SK-N-MC (cell line): Measurements from ENCODE around the gene RLBP1.

Experiments used
- DNase-seq: peaks from one replicate; pipeline ENCODE4 v3.0.0-alpha.2; 2011; ENCODE audit warnings: low read depth, low spot score
- H3K27ac ChIP-seq: fragments of 200-600 bp; sonication (generic); 2 replicates; pipeline ENCODE4 v1.5.1; 2016; ENCODE audit warnings: mixed run types
- H3K36me3 ChIP-seq: fragments of 200-600 bp; sonication (generic); 2 replicates; pipeline ENCODE4 v1.6.1; 2017; ENCODE audit warnings: antibody characterized with exemption, low read length, mixed read lengths; ENCODE audit not compliant: insufficient read depth
- H3K4me3 ChIP-seq: fragments of 200-600 bp; sonication (generic); 2 replicates; pipeline ENCODE4 v1.5.1; 2016
- H3K9ac ChIP-seq: fragments of 200-600 bp; sonication (generic); 2 replicates; pipeline ENCODE4 v1.8.0; 2017; ENCODE audit warnings: mixed run types, mixed read lengths; ENCODE audit not compliant: insufficient read length
- H3K9me3 ChIP-seq: fragments of 200-600 bp; sonication (generic); 2 replicates; pipeline ENCODE4 v1.6.1; 2017; ENCODE audit warnings: low read depth, mild to moderate bottlenecking, antibody characterized with exemption, low read length, moderate library complexity, mixed read lengths
- EZH2 ChIP-seq: fragments of 200-600 bp; sonication (generic); IDR thresholded peaks from one replicate; pipeline ENCODE4 v1.6.1; 2017; ENCODE audit warnings: antibody characterized with exemption
- FOXP2 ChIP-seq: optimal IDR thresholded peaks from 2 replicates; pipeline ENCODE3; 2011; ENCODE audit warnings: mild to moderate bottlenecking, moderate library complexity; ENCODE audit not compliant: insufficient read depth; ENCODE audit errors: extremely low read length, control extremely low read depth
- POLR2AphosphoS5 ChIP-seq: IDR thresholded peaks from 2 replicates; pipeline ENCODE4 v1.6.1; 2012; ENCODE audit warnings: mild to moderate bottlenecking, low read depth, low read length, borderline replicate concordance

RLBP1 gene

DNA sequence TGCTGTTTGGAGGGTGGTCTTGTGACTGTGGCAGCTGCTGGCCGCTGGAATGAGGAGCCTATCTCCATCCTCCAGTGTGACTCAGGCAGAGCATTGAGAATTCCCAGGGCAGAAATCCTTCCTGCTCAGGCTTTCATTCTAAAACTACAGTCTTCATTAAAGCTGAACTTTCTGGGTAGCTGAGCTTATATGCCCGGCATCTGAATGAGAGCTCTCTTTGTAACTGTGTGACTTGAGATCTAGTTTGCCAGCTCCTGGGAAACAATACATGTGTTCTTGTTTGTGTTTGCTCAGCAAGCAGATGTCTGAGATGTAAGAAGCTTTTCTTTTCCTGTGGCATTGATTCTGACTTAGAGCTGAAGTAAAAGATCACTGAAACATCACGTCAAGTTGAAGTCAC, 22.4 kb downstream of the RLBP1 start:
- no peak overlapping the region for H3K9ac ChIP-seq

DNA sequence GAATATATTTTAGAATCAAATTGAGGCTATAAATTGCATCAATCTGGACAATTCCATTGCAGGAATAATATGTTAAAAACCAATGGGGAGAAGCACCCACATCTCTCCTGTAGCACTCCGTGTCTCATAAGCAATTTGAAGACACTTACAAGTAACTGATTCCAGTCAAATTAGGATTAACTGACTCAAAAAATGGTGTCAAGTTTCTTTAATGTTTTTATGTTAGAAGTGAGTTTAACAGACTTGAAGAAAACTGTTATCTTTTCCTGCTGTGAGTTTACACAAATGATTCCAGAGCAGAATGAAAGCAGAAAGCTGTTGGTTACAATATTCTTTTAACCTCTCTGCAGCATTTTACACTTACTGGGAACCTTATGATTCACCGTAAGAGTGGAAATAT, 23.2 kb downstream of the RLBP1 start:
- Histone ChIP-seq H3K9ac (no peak overlapping the region), H3K36me3 (0 out of 2 replicates have a peak, but pooled peaks cover 2% of the 10 kb centered on the region), H3K27ac (peak overlapping the region; percentile 52; the same call in 1 of the 2 replicates), H3K9me3 (no peaks in the 10 kb centered on the region), H3K4me3 (no peak overlapping the region)
- no peak for DNase-seq
- TF ChIP-seq POLR2AphosphoS5, result no peak
- no peak for TF ChIP-seq FOXP2
- no peak for TF ChIP-seq EZH2

More for the DNA sequence above, 22.4 kb downstream of the RLBP1 start:
- no peak for DNase-seq
- TF ChIP-seq FOXP2 (no peak), EZH2 (no peak), POLR2AphosphoS5 (no peak)
- H3K27ac ChIP-seq, result peak overlapping the region; percentile 44
- no peak overlapping the region for H3K4me3 ChIP-seq
- no peaks in the 10 kb centered on the region for H3K9me3 ChIP-seq
- H3K36me3 ChIP-seq, result no peaks in the 10 kb centered on the region

DNA sequence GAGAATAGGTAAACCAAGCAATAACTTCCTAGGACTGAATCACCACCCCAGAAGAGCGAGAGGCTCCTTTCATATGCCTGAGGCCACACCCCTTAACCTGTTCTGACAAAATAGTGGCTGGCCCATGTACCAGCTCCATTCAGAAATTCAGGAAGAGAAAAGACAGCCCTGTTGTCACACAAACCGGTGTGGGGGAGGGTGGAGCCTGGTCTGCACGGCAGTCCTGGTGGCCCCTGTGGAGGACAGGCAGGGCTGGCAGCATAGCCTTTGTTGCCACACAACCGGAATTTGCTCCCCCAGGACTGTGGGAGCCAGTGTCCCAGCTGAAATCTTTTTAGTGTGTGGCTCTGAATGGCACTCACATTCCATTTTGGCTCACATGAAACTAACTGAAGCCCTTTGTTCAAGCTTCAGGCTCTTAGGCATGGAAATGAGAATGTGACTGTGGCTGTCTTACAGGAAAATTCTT, 23.8 kb downstream of the RLBP1 start:
- Histone ChIP-seq H3K4me3 (no peak overlapping the region), H3K9me3 (no peaks in the 10 kb centered on the region), H3K9ac (no peak overlapping the region), H3K27ac (peak overlapping the region; percentile 45; the same call in 1 of the 2 replicates), H3K36me3 (peaks cover 8% of the 10 kb centered on the region; the same call in 1 of the 2 replicates)
- no peak for TF ChIP-seq FOXP2
- TF ChIP-seq POLR2AphosphoS5, result no peak
- TF ChIP-seq EZH2, result no peak
- no peak for DNase-seq

DNA sequence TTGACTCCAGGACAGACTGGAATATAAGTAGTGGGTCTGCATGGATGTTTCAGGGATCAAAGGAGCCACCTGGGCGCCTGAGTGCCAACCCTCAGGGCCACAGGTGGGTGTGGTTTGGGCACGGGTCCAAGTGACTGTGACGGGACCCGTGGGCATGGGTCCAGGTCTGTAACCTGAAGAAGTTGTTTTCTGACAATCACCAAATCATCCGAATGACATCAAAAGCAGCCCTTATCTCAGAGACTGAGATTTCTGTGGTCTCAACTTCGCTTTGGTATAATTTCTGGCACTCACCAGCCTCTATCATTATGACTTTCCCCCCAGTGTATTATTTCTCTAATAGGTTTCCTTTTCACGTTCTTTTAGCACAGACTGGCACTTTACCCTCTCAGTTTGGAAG, 24.4 kb downstream of the RLBP1 start:
- Histone ChIP-seq H3K9me3 (no peaks in the 10 kb centered on the region), H3K9ac (no peak overlapping the region), H3K4me3 (no peak overlapping the region), H3K27ac (peak overlapping the region; percentile 68), H3K36me3 (peaks cover 8% of the 10 kb centered on the region; the same call in 1 of the 2 replicates)
- TF ChIP-seq POLR2AphosphoS5, result no peak
- no peak for TF ChIP-seq FOXP2
- TF ChIP-seq EZH2, result no peak
- DNase-seq, result no peak

DNA sequence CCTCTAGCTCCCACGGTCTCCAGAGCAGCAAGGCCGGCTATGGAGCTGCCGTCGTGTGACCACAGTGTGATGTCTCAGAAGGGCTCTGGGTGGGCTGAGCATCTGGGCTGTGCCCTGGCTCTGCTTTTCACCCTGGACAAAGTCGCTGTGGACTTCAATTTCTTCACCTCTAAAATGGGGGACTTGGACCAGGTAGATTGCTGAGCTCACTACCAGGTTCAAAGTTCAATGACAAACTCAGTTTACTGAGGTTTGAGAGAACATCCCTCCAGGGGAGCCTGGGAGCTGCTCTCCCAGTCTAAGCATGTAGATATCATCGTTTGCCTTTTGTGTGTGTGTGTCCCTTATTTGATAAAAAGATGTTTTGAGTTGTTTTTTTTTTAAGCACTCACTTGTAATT, 25.1 kb downstream of the RLBP1 start:
- H3K36me3 ChIP-seq, result peaks cover 8% of the 10 kb centered on the region; the same call in 1 of the 2 replicates
- peak overlapping the region; percentile 25 for H3K9ac ChIP-seq
- TF ChIP-seq POLR2AphosphoS5, result no peak
- no peak for TF ChIP-seq EZH2
- no peak for TF ChIP-seq FOXP2
- no peaks in the 10 kb centered on the region for H3K9me3 ChIP-seq
- H3K27ac ChIP-seq, result peak overlapping the region; percentile 68
- peak overlapping the region; percentile 21; the same call in 1 of the 2 replicates for H3K4me3 ChIP-seq
- DNase-seq, result no peak

DNA sequence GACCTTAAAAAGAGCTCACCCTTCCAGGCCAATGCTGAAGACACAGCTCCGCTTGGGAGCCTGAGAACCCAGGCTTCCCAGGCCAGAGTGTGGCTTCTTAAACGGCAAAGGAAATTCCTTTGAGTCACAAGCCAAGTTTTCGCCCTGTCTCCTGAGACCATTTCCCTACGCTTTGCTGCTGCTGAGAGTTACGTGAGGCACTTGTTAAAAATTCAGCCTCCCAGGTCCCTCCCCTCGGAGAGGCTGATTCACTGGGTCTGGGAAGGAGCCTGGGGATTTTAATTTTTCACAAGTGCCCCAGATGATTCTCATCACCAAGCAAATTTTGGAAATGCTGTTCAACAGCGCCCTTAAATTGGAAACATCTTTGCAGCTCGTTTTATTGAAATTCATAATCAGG, 25.5 kb downstream of the RLBP1 start:
- DNase-seq, result no peak
- TF ChIP-seq POLR2AphosphoS5 (no peak), FOXP2 (no peak), EZH2 (no peak)
- Histone ChIP-seq H3K9me3 (no peaks in the 10 kb centered on the region), H3K9ac (peak overlapping the region; percentile 25), H3K27ac (peak overlapping the region; percentile 68), H3K36me3 (peaks cover 8% of the 10 kb centered on the region; the same call in 1 of the 2 replicates), H3K4me3 (peak overlapping the region; percentile 21; the same call in 1 of the 2 replicates)

DNA sequence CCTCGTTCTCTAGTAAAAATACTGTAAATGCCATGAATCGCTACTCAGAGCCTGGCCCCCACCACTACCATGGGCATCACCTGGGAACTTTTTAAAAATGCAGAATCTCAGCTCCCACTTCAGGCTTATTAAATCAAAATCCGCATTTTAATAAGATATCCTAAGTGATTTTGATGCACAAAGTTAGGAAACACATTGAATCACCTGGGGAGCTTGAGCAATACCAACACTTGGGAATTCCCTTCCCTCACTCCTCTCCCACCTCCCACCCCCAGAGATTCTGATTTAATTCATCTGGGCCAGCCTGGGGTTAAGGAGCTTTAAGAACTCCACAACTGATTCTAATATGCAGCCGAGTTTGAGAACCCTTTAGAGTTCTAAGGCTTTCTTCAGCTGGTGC, 26.8 kb downstream of the RLBP1 start:
- Histone ChIP-seq H3K9ac (no peak overlapping the region), H3K4me3 (no peak overlapping the region), H3K9me3 (no peaks in the 10 kb centered on the region), H3K27ac (no peak overlapping the region), H3K36me3 (peaks cover 8% of the 10 kb centered on the region; the same call in 1 of the 2 replicates)
- no peak for DNase-seq
- TF ChIP-seq EZH2 (no peak), FOXP2 (no peak), POLR2AphosphoS5 (no peak)

DNA sequence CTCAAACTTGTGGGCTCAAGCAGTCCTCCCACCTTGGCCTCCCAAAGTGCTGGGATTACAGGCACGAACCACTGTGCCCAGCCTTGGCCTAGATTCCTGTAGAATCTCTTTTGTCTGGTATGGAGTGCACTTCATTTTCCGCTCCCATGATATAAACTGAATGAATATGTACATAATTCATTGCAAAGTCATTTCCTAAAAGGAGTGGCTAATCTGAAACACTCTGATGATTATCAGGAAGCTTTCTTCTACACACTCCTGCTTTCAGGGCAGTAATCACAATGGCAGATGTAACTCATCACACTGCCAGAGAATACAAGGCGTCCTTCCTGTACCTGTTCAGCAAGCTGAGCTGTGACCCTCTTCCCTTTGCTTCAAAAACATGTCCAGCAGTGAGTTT, 28.6 kb downstream of the RLBP1 start:
- no peak for DNase-seq
- no peaks in the 10 kb centered on the region for H3K9me3 ChIP-seq
- peaks cover 8% of the 10 kb centered on the region; the same call in 1 of the 2 replicates for H3K36me3 ChIP-seq
- no peak overlapping the region for H3K4me3 ChIP-seq
- no peak overlapping the region for H3K9ac ChIP-seq
- TF ChIP-seq EZH2, result no peak
- TF ChIP-seq POLR2AphosphoS5, result no peak
- no peak for TF ChIP-seq FOXP2
- no peak overlapping the region for H3K27ac ChIP-seq

DNA sequence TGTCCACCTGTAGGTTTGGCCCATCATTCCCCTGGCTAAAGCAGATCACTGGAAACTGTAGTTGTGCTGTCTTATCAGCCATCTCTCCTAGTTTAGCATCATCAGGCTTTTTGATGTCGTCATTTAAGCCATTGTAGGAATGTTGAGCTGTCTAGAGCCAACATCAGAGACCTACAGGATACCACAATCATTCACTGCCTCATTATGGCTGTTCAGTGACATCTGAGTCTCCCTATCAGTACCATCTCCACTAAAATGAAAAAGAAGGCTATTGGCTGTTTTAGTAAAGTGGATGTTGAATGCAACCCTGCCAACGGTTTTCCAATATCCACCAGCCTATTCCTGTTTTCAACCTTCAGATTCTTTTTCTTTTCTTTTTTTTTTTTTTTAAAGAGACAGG, 29.2 kb downstream of the RLBP1 start:
- Histone ChIP-seq H3K27ac (no peak overlapping the region), H3K4me3 (no peak overlapping the region), H3K9me3 (no peaks in the 10 kb centered on the region), H3K9ac (no peak overlapping the region), H3K36me3 (peaks cover 8% of the 10 kb centered on the region; the same call in 1 of the 2 replicates)
- DNase-seq, result no peak
- TF ChIP-seq FOXP2 (no peak), POLR2AphosphoS5 (no peak), EZH2 (no peak)
